DMS114 treated with DMSO at 0.1 percent for 48 hours (cell line): ENCODE results near the gene CARD19.

Experiments
- DNase-seq: peaks from one replicate; lab custom pipeline; 2025; ENCODE audit not compliant: unreplicated experiment; lab: John Stamatoyannopoulos, UW

The CARD19 gene

DNA sequence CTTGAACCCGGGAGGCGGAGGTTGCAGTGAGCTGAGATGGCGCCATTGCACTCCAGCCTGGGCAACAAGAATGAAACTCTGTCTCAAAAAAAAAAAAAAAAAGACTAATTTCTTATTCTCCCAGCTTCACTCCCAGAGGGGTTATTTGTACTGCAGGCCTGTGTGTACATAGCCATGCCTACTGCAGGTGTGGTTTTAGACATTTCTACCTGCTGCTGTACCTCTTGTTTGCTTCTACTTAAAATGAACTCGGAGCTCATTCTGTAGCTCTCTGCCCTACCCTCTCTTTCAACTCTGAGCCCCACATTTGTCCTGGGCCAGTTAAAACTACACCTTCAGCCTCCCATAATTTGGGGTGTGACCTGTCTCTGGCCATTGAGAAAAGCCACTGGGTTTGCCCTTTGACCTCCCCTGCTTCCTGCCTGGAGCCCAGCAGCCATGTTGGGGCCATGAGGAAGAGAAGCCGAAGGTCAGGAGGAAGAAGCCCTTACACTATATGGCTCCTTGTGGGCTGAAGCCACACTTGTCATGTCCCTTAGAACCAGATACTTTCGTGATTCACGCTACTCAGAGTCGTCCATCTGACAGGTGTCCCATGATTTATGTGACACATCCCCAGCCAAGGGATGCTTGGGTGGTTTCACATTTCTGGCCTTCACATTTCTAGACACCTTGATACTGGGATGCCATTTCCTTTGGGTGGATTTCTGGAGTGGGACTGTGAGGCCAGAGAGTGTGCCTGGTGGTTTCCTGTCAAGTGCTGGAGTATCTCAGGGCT is 9.4 kb upstream of the CARD19 start:
- no peak for DNase-seq

DNA sequence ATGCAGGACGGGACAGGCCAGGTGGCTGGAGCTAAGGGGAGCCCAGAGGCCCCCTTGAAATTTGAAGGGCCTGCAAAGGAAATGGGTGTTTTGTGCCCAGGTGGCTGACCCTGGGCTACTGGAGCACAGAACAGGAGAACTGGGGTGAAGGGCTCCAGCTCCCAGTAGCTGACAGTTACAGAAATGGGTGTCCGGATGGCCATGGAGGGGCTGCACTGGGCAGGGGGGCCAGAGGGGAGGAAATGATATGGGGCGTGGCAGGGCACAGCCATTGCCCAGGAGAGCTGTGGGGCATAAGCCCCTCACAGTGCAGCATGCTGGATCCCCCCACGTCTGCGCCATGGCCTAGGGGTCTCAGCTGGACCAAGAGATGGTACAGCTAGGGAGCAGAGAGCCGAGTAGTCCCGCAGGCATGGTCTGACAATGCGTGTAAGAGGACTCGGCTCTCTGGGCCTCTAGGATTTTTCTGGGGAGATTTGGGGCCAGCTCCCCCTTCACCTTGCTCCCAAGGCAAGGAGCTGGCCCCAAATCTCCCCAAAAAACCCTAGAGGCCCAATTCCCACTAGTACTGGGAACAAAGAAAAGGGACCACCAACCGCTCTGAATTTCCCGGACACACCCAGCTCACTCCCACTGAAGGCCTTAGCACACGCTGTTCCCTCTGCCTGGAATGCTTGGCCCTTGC is 7.9 kb upstream of the CARD19 start:
- DNase-seq: no peak

DNA sequence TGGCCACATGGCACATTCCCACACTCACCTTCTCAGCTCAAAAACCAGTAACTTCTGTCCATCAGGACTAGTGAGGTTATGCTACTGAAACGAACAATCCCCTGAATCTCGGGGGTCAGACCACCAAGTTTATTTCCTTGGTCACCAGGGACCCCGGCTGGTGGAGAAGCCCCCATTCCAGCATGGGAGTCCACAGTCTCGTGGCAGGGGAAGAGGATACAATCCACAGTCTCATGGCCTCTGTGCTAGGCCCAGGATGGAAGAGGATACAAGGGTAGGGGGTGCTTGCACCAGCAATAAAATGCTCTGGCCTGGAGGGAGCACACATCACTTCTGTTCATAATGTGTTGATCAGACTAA is 7.4 kb upstream of the CARD19 start:
- DNase-seq: no peak

DNA sequence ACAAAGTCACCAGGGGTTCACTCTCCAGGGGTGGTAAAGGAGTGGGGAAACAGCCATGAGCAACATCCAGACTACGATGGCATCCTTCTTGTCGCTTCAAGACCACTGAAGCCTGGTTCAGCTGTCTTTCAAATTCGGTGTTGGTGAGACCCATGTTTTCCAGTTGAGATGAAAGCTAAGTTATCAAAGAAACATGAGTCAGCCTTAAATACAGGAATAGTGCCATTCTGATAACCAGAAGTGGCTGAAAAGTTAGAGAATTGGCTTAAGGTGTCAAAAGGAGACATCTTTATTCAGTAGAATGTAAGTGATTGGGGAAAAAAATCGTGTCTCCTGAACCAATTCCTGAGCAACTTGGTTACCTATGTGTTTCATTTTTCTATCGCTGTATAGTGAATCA is 7.0 kb upstream of the CARD19 start:
- DNase-seq: no peak

DNA sequence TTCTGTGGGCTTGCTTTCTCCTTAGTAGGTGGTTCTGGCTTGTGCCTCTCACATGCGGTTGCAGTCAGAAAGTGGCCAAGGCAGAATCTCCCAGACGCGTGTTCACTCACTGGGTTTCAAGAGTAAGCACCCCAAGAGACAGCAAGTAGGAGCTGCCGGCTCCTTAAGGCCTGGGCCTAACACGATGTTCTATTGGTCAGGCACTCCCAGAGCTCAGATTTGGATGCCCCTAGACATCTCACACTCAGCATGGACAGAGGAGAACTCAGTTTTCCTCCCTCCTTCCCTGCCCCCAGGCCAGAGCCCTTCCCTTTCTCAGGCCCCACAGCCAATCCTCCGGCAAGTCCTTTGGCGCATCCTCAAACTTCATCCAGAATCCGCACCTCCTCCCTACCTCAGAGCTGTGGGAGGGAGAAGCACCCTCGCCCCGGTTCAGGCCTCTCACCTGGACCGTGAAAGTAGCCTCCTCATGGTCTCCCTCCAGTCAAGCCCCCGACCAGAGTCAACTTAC is 6.5 kb upstream of the CARD19 start:
- no peak for DNase-seq

DNA sequence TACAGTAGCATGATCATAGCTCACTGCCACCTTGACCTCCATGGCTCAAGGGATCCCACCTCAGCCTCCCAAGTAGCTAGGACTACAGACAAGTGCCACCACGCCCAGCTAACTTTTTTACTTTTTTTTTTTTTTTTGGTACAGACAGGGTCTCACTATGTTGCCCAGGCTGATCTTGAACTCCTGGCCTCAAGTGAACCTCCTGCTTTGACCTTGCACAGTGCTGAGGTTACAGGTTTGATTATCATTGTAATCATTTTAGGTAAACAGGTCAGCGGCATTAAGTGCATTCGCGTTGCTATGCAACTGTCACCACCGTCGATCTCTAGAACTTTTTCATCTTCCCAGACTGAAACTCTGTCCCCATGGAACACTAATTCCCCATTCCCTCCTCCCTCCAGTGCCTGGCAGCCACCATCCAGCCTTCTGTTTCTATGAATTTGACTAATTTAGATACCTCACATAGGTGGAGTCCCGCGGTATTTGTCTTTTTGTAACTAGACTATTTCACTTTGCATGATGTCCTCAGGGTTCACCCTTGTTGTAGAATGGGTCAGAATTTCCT is 5.8 kb upstream of the CARD19 start:
- no peak for DNase-seq

DNA sequence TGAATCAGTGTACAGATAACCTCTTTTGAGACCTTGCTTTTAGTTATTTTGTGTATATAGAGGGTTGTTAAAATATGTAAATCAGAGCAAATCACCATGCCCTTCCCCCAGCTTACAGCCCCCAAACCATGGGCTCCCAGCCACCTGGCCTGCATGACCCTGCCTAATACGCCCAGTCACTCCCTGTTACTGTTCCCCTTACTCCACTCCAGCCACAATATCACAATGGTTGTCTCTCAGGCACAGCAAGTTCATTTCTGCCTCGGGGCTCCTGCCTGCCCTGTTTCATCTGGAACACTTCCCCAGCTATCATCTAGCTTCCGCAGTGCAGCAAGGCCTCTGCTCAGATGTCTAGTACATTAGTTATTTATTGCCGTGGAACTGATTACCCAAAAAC is 5.0 kb upstream of the CARD19 start:
- no peak for DNase-seq

DNA sequence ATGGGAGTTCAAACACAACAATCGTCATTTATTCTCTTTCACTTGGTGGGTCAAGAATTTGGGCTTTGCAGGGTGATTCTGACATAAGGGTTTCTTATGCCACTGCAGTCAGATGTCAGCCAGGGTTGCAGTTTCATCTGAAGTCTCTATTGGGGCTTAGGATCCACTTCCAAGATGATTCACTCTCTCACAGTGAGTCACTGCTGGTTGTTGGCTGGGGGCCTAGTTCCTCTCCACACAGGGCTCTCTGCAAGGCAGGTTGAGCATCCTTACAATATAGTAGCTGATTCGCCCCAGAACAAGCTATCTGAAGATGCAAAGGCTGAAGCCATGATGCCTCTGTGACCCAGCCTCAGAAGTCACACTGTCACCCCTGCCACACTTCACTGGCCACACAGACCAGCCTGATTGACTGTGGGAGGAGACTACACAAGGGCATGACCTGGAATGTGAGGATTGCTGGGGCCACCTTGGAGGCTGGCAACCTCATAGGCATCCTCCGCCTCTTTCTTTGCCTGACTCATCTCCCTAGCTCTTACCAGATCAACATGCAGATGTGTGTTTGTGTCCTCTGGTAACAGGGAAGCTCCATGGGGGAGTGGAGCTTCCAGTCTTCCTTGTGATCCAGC is 4.5 kb upstream of the CARD19 start:
- no peak for DNase-seq

DNA sequence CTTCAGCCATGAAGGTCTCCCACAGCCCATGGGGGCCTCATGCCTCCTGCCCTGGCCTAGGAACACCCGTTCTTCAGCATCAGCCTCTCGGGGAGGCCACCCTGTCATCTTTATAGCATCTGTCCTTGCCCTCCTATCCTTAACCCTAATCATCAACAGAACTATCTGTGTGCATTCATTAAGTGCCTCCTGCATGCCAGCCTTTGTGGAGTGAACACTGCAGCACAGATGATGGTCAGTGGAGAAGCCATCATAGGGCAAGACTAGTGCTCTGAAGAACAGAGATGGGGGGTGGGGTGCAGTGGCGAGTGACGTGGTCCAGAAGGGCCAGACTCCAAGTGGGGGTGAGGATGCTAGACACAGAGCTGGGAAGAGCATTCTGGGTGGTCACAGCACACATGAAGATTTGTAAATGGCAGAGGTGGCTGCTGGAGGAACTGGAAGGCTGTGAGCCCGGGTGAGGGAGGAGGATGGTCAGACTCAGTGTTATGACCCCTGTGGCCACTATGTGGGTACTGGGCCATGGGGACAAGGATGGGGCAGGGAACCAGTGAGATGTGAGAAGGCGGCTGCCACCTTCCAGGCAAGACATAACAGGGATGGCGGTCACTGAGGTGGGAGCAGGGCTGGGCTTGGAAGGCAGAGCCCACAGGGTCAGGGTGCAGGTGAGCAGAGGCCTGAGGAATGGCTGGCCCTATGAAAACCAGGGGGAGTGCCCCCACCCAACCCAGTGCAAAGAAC is 3.6 kb upstream of the CARD19 start:
- DNase-seq: no peak

DNA sequence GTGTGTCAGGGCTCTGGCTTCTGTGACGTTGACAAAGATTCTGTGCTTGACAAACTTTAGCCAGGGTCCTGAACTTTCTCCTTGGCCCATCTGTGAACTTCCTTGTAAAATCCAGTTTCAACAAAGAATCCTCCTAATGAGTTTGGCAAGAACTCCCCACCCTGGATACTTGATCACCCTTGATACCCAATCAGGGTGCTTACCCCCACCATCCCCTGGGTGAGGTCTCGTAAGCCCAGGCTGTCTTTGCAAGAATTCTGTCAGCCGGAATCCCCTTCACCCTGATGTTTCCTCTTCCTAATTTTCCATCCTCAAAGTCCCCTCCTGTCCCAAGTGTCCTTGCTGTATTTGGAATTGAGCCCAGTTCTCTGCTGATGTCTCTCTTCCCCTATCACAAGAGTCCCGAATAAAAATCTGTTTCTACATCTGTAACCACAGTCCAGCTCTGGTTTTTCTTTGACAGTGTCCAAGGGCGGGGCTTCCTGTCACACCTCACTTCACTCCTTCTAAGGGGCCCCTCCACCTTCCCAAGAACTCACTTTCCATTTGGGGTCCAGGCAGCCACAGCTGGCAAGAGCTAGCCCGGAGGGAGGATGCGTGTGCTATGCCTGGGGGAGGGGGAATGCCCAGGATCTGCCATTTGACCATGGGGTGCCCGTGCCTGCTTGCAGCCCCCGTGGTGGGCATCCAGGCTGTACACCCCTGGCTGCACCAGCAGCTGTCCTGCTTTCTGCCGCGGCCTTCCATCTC is 2.7 kb upstream of the CARD19 start:
- DNase-seq: no peak

DNA sequence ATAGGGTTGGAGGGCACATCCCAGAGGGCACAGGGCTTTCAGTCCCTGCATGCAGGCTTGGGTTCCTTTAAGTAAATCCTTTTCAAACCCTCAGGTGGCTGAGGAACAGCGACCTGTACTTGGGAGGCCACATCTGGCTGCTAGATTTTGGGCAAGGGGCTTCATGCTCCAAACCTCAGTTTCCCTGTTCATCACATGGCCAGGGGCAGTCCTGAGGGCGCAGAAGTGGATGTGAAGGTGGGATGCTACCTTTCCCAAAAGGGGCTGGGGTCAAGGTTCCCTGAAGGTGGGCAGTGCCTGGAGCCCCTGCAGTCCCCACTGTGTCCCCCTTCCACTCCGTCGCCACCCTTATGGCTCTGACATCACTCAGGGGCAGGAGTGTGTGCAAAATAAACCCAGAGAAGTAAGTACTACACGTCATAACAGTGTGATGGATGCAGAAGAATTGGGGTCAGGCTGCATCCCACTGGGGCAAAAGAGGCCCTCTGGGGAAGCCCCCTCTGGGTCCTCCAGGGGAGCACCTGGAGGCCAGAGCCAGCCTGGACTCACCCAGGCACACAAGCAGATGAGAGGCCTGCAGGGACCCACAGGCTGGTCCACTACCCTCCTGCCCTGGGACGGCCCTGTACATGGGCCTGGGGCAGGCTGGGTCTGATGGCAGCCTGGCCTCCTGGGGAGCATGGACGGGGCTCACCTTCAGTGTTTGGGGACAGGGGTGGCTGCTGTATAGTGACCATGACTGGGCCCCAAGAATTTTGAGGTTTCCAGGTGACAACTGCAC is 1.9 kb upstream of the CARD19 start:
- no peak for DNase-seq

DNA sequence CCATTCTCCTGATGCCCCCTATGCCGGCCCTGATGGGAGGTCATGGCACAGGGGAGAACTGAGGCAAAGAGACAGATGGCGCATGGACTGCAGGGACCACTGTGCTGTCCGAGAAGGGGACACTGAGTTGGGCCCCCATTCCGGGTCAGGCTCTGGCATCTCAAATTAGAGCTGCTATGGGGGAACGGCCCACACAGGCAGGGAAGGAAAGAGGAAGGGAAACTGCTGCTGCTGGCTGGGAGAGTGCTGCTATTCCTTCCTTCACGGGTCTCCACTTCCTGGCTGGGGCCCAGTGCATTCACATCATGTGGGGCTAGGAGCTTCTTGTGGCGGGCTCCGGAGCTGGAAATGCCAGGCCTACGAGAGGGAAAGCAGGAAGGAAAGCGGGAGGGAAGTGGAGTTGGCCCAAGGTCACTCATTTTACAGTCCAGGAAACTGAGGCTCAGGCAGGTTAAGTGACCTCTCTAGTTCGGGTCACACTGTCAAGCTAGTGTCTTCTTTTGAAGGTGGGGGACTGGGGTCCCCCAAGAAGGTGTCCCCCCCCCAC is 1.3 kb upstream of the CARD19 start:
- no peak for DNase-seq

DNA sequence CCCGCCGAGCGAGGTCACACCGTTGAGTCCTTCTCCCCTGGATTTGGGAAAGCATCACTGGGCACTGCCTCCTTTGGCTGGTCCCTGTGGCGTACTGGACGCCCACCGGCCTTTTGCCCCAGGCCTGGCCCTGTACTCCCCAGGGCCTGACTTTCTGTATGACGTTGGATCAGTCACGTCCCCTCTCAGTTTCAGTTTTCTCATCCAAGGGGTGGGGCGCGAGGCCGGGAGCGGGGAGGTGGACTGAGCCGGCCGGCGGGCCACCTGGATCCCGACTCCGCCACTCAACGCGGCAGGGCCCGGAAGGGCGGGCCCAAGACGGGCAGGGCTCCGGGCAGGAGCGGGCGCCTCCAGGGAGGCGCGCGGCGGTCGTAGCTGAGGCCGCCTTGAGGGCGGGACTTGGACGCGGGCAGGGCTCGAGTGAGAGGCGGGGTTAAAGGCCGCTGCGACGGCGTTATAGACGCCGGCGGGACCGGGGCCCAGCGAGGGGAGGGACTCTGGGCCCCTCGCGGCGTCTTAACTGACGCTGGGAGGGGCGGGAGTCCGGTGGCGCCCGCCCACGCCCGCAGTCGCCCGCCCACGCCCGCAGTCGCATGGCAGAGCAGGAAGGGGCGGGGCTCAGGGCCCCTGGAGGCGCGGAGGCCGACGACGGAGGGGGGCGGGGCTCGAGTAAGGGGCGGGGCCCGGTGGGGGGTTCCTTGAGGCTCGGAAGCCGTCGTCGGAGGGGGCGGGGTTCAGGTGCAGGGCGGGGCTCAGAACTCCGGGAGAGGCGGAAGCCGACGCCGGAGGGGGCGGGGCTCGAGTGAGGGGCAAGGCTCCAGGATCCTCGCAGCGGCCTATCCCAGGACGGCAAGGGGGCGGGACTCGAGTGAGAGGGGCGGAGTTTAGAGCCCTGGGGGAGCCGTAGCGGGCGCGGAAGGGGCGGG is 549 bp upstream of the CARD19 start:
- peak; percentile 77 for DNase-seq

DNA sequence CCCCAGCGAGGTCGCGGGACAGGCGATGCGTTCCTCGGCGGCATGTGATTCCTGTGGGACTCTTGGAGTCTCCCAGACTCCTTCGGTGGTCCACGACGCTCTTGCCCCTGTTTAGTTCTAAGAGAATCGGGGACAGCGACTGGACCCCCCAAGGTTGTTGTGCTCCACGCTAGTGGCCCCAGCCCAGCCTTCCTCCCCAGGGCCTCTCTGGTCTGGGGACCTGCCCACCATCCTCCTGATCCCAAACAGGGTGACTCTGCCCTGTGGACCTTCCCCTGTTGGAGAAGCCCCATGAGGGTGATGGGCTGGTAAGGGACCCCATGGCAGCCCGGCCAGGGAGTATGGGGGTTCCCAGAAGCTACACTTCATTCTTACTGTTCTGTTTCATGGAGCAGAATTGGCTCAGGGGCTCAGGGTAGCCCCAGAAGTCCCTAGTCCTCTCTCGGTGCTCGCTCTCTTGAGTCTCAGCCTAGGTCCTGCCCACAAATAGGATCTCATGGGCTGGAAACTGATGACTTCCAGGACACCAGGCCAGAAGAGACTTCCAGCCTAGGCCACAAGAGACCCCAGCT is 880 bp downstream of the CARD19 start:
- DNase-seq: no peak

DNA sequence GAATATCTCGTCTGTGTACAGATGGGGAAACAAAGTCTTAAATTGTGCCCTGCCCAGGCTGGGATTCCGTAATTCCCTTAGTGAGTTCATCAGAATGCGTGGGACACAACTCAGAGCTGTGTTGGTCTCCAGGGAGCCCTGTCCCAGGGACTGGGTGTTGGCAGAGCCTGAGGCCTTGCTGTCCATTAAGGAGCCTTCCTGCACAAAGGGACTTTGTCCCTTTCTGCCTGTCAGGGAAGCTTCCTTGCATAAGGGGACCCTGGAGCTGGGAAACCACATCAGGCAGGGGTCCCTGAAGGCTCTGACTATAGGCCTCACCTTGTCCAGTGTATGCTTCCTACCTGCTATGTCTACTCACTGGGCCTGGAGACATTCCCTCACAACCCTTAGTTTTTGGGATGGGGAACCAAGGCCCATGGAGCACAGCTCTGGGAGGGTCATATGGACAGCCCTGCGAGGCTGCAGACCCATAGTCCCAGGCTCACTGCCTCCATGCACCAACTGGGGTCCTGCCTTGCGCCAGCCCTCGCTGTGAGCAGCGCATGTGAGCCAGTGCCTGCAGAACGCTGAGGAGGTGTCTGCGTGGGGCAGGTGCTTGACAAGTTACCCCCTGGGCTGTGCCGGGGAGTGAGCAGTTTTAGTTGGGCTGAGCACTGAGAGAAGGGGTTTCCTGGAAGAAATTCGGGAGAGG is 1.6 kb downstream of the CARD19 start:
- no peak for DNase-seq

DNA sequence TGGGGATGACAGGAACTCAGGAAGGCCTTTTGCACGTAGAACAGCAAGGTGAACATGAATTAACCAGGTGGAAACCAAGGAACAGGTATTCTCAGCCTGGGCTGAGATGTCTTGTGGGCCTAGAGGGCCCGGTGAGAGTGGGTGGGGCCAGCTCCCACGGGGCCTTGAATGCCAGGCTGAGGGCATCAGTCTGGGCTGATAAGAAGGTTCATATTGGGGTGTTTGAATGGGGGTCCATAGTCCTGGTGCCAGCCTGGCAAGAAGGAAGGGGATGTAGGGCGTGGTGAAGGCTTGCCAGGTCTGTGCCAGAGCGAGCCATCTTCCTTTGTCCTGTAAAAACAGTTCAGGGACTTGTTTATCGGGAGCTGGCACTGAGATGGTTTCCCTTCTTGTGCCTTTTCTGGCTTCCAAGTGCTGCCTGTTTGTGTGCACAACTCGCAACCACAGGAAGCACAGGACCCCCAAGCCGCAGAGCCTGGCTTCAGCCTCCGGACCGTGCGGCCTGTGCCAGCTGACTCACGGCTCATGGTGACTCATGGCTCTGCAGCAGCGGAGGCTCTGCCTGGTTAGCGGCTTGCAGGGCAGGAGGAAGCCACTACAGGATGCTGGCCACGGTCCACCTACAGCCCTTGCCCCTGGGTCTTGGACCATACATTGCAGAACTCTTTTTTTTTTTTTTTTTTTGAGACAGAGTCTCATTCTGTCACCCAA is 2.4 kb downstream of the CARD19 start:
- DNase-seq: no peak
